Osteoblast (primary cell): Measurements from ENCODE around the gene SLAIN1. TPM values are rescaled to one million over a fixed set of nuclear protein-coding genes. Genes with fewer than 3 reads are reported as not detected.
"Not testable (repeated sequence)": the region's sequence is repeated elsewhere in the genome, so short reads cannot be mapped to it uniquely, and the experiment has no call there.

Experiments
- DNase-seq: peaks from one replicate; pipeline ENCODE4 v3.0.0; 2011; ENCODE audit warnings: low spot score, mixed read lengths; ENCODE audit not compliant: insufficient read length; ENCODE audit errors: missing footprints
- H2AFZ ChIP-seq: 2 replicates; pipeline ENCODE4 v1.6.0; 2011; ENCODE audit warnings: mild to moderate bottlenecking, low read length
- H3K27ac ChIP-seq: 2 replicates; pipeline ENCODE4 v1.5.1; 2011; ENCODE audit warnings: mild to moderate bottlenecking, low read depth, low read length, moderate library complexity
- H3K27me3 ChIP-seq: 2 replicates; pipeline ENCODE4 v1.6.0; 2012; ENCODE audit warnings: mild to moderate bottlenecking, control low read depth, inconsistent platforms, low read length, moderate library complexity; ENCODE audit not compliant: insufficient read depth
- H3K36me3 ChIP-seq: 2 replicates; pipeline ENCODE4 v1.5.1; 2011; ENCODE audit warnings: mild to moderate bottlenecking, low read length, control low read depth, moderate library complexity; ENCODE audit not compliant: insufficient read depth
- H3K4me1 ChIP-seq: 2 replicates; pipeline ENCODE4 v1.5.1; 2011; ENCODE audit warnings: mild to moderate bottlenecking, low read length, control low read depth, moderate library complexity; ENCODE audit not compliant: insufficient read depth
- H3K4me2 ChIP-seq: 2 replicates; pipeline ENCODE4 v1.6.0; 2011; ENCODE audit warnings: mild to moderate bottlenecking, low read length; ENCODE audit not compliant: insufficient read depth
- H3K4me3 ChIP-seq: fragments of 200-600 bp; sonication (generic); 3 replicates; pipeline ENCODE4 v1.5.1; 2012; ENCODE audit warnings: mild to moderate bottlenecking, low read length, inconsistent platforms; ENCODE audit not compliant: insufficient read depth
- H3K79me2 ChIP-seq: 2 replicates; pipeline ENCODE4 v1.6.0; 2012; ENCODE audit warnings: mild to moderate bottlenecking, low read length, control low read depth, inconsistent platforms; ENCODE audit not compliant: insufficient read depth
- H3K9me3 ChIP-seq: 2 replicates; pipeline ENCODE4 v1.5.1; 2011; ENCODE audit warnings: low read depth, low read length, control low read depth
- H4K20me1 ChIP-seq: 2 replicates; pipeline ENCODE4 v1.6.0; 2012; ENCODE audit warnings: mild to moderate bottlenecking, low read length, control low read depth; ENCODE audit not compliant: insufficient read depth
- CTCF ChIP-seq: IDR thresholded peaks from 2 replicates; pipeline ENCODE4 v1.5.1; 2011; ENCODE audit warnings: mild to moderate bottlenecking, low read depth, low read length, moderate library complexity; ENCODE audit errors: extremely low read depth
- total RNA-seq: library from RNA; depleted of rRNA; stranded (reverse); fragments of >200 nt; gene quantifications from 2 replicates; pipeline ENCODE4 v1.2.3, GENCODE V29; 2012

Gene SLAIN1
- total RNA-seq, 1 donor: not detected

GRCh38 chr13:77660841-77661250 lies 36.6 kb upstream of the SLAIN1 start:
- Histone ChIP-seq H3K4me3 (no peak overlapping the region), H3K4me1 (no peaks in the 10 kb centered on the region), H3K27ac (no peak overlapping the region), H2AFZ (no peak overlapping the region), H3K4me2 (no peak overlapping the region), H3K27me3 (no peaks in the 10 kb centered on the region), H3K9me3 (no peaks in the 10 kb centered on the region), H3K36me3 (no peaks in the 10 kb centered on the region), H3K79me2 (no peaks in the 10 kb centered on the region), H4K20me1 (no peaks in the 10 kb centered on the region)
- DNase-seq: no peak
- TF ChIP-seq CTCF: no peak

GRCh38 chr13:77662301-77662700 lies 35.2 kb upstream of the SLAIN1 start:
- H3K4me1 ChIP-seq, H4K20me1 ChIP-seq: not testable (repeated sequence)

GRCh38 chr13:77662831-77663230 lies 34.7 kb upstream of the SLAIN1 start:
- not testable (repeated sequence) for H4K20me1 ChIP-seq, DNase-seq, H3K79me2 ChIP-seq, H3K27me3 ChIP-seq, H3K4me2 ChIP-seq, H2AFZ ChIP-seq, H3K4me3 ChIP-seq, H3K4me1 ChIP-seq, H3K9me3 ChIP-seq, H3K27ac ChIP-seq, H3K36me3 ChIP-seq

More at GRCh38 chr13:77662301-77662700, 35.2 kb upstream of the SLAIN1 start:
- not testable (repeated sequence) for H3K36me3 ChIP-seq, H3K79me2 ChIP-seq, H3K4me2 ChIP-seq, H3K27ac ChIP-seq, H3K9me3 ChIP-seq, H3K27me3 ChIP-seq, H2AFZ ChIP-seq, DNase-seq, H3K4me3 ChIP-seq

GRCh38 chr13:77674852-77675251 lies 22.6 kb upstream of the SLAIN1 start:
- Histone ChIP-seq H2AFZ (no peak overlapping the region), H3K79me2 (no peaks in the 10 kb centered on the region), H3K36me3 (no peaks in the 10 kb centered on the region), H3K9me3 (no peaks in the 10 kb centered on the region), H3K27me3 (no peaks in the 10 kb centered on the region), H4K20me1 (no peaks in the 10 kb centered on the region), H3K27ac (no peak overlapping the region), H3K4me2 (no peak overlapping the region), H3K4me3 (no peak overlapping the region), H3K4me1 (no peaks in the 10 kb centered on the region)
- TF ChIP-seq CTCF: no peak
- DNase-seq: no peak

- Histone ChIP-seq H2AFZ (no peak overlapping the region), H3K4me1 (no peaks in the 10 kb centered on the region), H3K4me3 (no peak overlapping the region), H3K4me2 (no peak overlapping the region), H3K27me3 (no peaks in the 10 kb centered on the region), H3K27ac (no peak overlapping the region), H3K36me3 (no peaks in the 10 kb centered on the region), H3K79me2 (no peaks in the 10 kb centered on the region), H4K20me1 (no peaks in the 10 kb centered on the region), H3K9me3 (no peaks in the 10 kb centered on the region)
- no peak for DNase-seq
- no peak for TF ChIP-seq CTCF
These were observed 18.7 kb upstream of the SLAIN1 start for GRCh38 chr13:77678691-77679235.
